ENCODE measurements around the gene ZNRF1. TPM values are rescaled to one million over a fixed set of nuclear protein-coding genes. Genes with fewer than 3 reads are reported as not detected.
"Not testable (repeated sequence)": the region's sequence is repeated elsewhere in the genome, so short reads cannot be mapped to it uniquely, and the experiment has no call there.

ZNRF1 gene
- total and polyA plus RNA-seq, 5 donors from 2014 or later = 3.2 to 15.1 (median 6.2) TPM

DNA sequence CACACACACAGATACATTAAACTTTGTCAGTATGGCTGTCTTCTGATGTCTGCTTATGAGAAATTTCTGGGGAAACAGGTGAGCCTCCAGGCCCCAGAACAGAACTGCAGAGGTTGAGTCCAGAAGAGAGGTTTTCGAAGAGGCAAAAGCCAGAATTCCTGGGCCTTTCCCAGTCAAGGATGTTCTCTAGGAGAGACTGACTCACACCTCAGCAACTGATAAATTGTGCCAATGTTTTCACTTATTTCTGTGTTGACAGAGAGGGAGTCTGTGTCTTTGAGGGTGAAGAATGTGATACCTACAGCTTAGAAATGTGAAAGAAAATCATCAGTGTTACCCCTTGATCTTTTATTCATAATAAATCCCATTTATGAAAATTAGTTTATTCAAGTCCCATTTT, 87.5 kb downstream of the ZNRF1 start:
- Histone ChIP-seq H3K4me3 (ENCODE audit: low read depth, low read length) (no peak overlapping the region), H3K27me3 (ENCODE audit: control insufficient read depth, insufficient read depth, low read length) (no peaks in the 10 kb centered on the region), H3K9me3 (ENCODE audit: control insufficient read depth in 2 of 2, low read length in 2 of 2) (no peaks in the 10 kb centered on the region), H3K36me3 (ENCODE audit: control insufficient read depth, insufficient read depth, low read length) (peaks cover 2% of the 10 kb centered on the region), H3K27ac (ENCODE audit: insufficient read depth, low read length, poor library complexity, severe bottlenecking) (no peak overlapping the region), H3K4me1 (ENCODE audit: control insufficient read depth, insufficient read depth, low read length, poor library complexity, severe bottlenecking) (no peaks in the 10 kb centered on the region)
- no peaks in the 10 kb centered on the region for H3K9me3 Mint-ChIP-seq
- DNase-seq = no peak
- H3K36me3 Mint-ChIP-seq = no peaks in the 10 kb centered on the region
- H3K27me3 Mint-ChIP-seq = no peaks in the 10 kb centered on the region
- peak overlapping the region in 2 of 3 donors; percentile 13 to 43 for H3K27ac Mint-ChIP-seq
- H3K4me3 Mint-ChIP-seq = no peak overlapping the region
- ATAC-seq (ENCODE audit: low read depth in 2 of 2) = no peak
- peaks cover 10 to 52% (median 15%) of the 10 kb centered on the region in 4 donors for H3K4me1 Mint-ChIP-seq

DNA sequence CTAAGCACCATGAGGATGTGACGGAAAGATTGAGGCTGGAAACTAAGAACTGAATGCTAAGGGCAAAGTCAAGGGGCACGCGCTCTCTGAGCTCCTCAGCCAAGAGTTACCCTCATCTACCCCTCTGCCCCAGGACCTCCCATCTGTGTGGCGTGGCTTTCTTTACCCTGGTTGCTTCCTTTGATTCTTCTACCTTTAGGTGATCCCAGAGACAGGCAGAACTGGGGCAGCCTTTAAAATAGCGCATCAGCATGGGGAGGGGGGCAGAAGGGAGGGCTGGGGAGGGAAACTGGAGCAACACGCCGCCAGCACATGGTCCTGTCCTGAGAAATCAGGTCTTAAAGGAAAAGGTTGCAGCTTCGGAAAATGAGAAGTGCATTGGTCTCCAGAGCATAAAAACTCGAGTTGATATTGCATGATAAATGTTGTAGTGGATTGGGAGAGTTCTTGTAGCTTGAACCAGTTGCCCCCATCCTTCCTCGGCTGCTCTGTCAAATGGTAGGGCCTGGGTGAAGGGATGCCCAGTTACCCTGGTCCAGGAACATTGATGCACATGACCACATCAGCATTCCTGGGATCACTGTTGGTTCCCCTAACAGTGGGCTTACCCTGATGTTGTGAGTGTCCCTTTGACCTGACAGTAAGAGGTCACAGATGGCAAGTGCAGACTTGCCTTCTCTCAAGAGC, 88.0 kb downstream of the ZNRF1 start:
- no peak for DNase-seq
- H3K27ac Mint-ChIP-seq = peak overlapping the region in 1 of 3 donors; percentile 38
- no peak overlapping the region for H3K27ac ChIP-seq (ENCODE audit: insufficient read depth, low read length, poor library complexity, severe bottlenecking)
- H3K9me3 Mint-ChIP-seq = no peaks in the 10 kb centered on the region
- no peaks in the 10 kb centered on the region for H3K9me3 ChIP-seq (ENCODE audit: control insufficient read depth in 2 of 2, low read length in 2 of 2)
- H3K4me1 ChIP-seq (ENCODE audit: control insufficient read depth, insufficient read depth, low read length, poor library complexity, severe bottlenecking) = no peaks in the 10 kb centered on the region
- H3K4me3 ChIP-seq (ENCODE audit: low read depth, low read length) = no peak overlapping the region
- no peak overlapping the region for H3K4me3 Mint-ChIP-seq
- no peak for ATAC-seq (ENCODE audit: low read depth in 2 of 2)
- H3K36me3 Mint-ChIP-seq = no peaks in the 10 kb centered on the region
- H3K36me3 ChIP-seq (ENCODE audit: control insufficient read depth, insufficient read depth, low read length) = peaks cover 2% of the 10 kb centered on the region
- no peaks in the 10 kb centered on the region for H3K27me3 ChIP-seq (ENCODE audit: control insufficient read depth, insufficient read depth, low read length)
- H3K27me3 Mint-ChIP-seq = no peaks in the 10 kb centered on the region
- peaks cover 7 to 52% (median 13%) of the 10 kb centered on the region in 4 donors for H3K4me1 Mint-ChIP-seq

DNA sequence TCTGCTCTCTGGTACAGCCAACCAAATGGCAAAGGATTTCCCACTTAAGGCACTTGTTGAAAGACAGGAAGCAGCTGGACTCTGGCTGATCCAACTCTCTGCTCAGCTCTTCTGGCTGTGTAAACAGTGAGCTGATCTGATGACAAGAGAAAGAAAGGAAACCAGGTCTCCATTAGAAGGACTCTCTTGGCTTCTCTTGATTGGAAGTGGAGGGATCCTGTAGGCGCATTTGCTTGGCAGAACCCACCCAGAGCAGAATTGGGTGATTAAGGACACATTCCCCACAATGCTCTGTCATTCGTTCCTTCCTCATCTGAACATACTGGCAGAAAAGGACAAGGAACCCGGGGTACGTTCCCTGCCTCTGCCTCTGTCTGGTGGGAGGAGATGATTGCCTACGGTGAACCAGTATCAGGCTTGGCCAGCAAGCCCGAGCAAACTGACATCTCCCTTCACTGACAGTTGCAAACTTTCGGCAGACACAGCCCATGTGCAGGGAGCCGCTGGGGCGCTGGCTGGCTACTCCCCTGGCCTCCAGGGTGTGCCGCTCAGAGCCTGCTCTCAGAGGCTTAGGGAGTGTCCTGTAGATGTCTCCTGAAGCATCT, 88.7 kb downstream of the ZNRF1 start:
- no peaks in the 10 kb centered on the region for H3K9me3 ChIP-seq (ENCODE audit: control insufficient read depth in 2 of 2, low read length in 2 of 2)
- H3K4me1 ChIP-seq (ENCODE audit: control insufficient read depth, insufficient read depth, low read length, poor library complexity, severe bottlenecking) = no peaks in the 10 kb centered on the region
- no peaks in the 10 kb centered on the region for H3K9me3 Mint-ChIP-seq
- no peak overlapping the region for H3K27ac ChIP-seq (ENCODE audit: insufficient read depth, low read length, poor library complexity, severe bottlenecking)
- ATAC-seq (ENCODE audit: low read depth in 2 of 2) (no peak), DNase-seq (no peak)
- H3K4me3 ChIP-seq (ENCODE audit: low read depth, low read length) = no peak overlapping the region
- no peaks in the 10 kb centered on the region for H3K36me3 Mint-ChIP-seq
- no peak overlapping the region for H3K4me3 Mint-ChIP-seq
- H3K27me3 ChIP-seq (ENCODE audit: control insufficient read depth, insufficient read depth, low read length) = no peaks in the 10 kb centered on the region
- peak overlapping the region in 1 of 3 donors; percentile 38 for H3K27ac Mint-ChIP-seq
- peaks cover 7 to 52% (median 13%) of the 10 kb centered on the region in 4 donors for H3K4me1 Mint-ChIP-seq
- no peaks in the 10 kb centered on the region for H3K27me3 Mint-ChIP-seq
- peaks cover 2% of the 10 kb centered on the region for H3K36me3 ChIP-seq (ENCODE audit: control insufficient read depth, insufficient read depth, low read length)

DNA sequence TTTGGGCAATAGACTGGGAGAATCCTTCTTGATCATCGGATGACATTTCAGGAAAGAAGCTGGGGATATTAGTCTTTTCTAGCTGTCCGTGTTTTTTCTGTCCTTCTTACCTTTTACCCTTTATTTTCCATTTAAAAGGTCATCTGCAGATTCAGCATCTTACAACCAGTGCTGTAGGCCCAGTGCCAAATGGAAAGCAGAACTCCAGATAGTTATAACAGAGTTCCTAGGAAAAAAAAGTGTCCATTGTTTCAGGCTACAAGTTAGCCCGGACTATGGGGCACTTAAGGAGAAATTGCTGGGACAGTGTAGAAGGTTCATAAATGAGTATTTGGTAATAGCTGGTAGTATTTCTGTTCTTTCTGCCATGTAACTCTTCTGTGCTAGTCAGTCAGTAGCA, 89.4 kb downstream of the ZNRF1 start:
- Mint-ChIP-seq H3K36me3 (no peaks in the 10 kb centered on the region), H3K4me3 (no peak overlapping the region), H3K9me3 (no peaks in the 10 kb centered on the region), H3K27me3 (no peaks in the 10 kb centered on the region), H3K27ac (peak overlapping the region in 2 of 3 donors; percentile 26 to 35), H3K4me1 (peaks cover 7 to 48% (median 12%) of the 10 kb centered on the region in 4 donors)
- no peak for DNase-seq
- peaks cover 2% of the 10 kb centered on the region for H3K36me3 ChIP-seq (ENCODE audit: control insufficient read depth, insufficient read depth, low read length)
- ATAC-seq (ENCODE audit: low read depth in 2 of 2) = no peak
- no peaks in the 10 kb centered on the region for H3K4me1 ChIP-seq (ENCODE audit: control insufficient read depth, insufficient read depth, low read length, poor library complexity, severe bottlenecking)
- no peak overlapping the region for H3K4me3 ChIP-seq (ENCODE audit: low read depth, low read length)
- no peaks in the 10 kb centered on the region for H3K9me3 ChIP-seq (ENCODE audit: control insufficient read depth in 2 of 2, low read length in 2 of 2)
- H3K27me3 ChIP-seq (ENCODE audit: control insufficient read depth, insufficient read depth, low read length) = no peaks in the 10 kb centered on the region
- no peak overlapping the region for H3K27ac ChIP-seq (ENCODE audit: insufficient read depth, low read length, poor library complexity, severe bottlenecking)

DNA sequence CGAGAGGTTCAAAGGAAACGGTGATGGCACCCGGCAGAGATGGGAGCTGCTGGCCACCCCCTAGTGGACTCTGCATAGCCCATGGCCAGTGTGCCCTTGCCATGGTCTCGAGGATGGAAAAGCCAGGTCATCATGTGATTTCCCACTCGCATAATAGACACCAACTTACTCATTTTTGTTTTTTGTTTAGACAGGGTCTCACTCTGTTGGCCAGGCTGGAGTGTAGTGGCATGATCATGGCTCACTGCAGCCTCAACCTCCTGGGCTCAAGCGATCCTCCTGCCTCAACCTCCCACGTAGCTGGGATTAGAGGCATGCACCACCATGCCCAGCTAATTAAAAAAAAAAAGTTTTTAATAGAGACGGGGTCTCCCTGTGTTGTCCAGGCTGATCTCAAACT, 90.1 kb downstream of the ZNRF1 start:
- Mint-ChIP-seq H3K9me3 (no peaks in the 10 kb centered on the region), H3K27ac (no peak overlapping the region), H3K4me1 (peaks cover 7 to 42% (median 12%) of the 10 kb centered on the region in 4 donors), H3K4me3 (no peak overlapping the region), H3K27me3 (no peaks in the 10 kb centered on the region), H3K36me3 (no peaks in the 10 kb centered on the region)
- ATAC-seq (ENCODE audit: low read depth in 2 of 2) (no peak), DNase-seq (no peak)
- no peaks in the 10 kb centered on the region for H3K9me3 ChIP-seq (ENCODE audit: control insufficient read depth in 2 of 2, low read length in 2 of 2)
- no peak overlapping the region for H3K4me3 ChIP-seq (ENCODE audit: low read depth, low read length)
- H3K27ac ChIP-seq (ENCODE audit: insufficient read depth, low read length, poor library complexity, severe bottlenecking) = no peak overlapping the region
- H3K4me1 ChIP-seq (ENCODE audit: control insufficient read depth, insufficient read depth, low read length, poor library complexity, severe bottlenecking) = no peaks in the 10 kb centered on the region
- no peaks in the 10 kb centered on the region for H3K27me3 ChIP-seq (ENCODE audit: control insufficient read depth, insufficient read depth, low read length)
- H3K36me3 ChIP-seq (ENCODE audit: control insufficient read depth, insufficient read depth, low read length) = peaks cover 2% of the 10 kb centered on the region

DNA sequence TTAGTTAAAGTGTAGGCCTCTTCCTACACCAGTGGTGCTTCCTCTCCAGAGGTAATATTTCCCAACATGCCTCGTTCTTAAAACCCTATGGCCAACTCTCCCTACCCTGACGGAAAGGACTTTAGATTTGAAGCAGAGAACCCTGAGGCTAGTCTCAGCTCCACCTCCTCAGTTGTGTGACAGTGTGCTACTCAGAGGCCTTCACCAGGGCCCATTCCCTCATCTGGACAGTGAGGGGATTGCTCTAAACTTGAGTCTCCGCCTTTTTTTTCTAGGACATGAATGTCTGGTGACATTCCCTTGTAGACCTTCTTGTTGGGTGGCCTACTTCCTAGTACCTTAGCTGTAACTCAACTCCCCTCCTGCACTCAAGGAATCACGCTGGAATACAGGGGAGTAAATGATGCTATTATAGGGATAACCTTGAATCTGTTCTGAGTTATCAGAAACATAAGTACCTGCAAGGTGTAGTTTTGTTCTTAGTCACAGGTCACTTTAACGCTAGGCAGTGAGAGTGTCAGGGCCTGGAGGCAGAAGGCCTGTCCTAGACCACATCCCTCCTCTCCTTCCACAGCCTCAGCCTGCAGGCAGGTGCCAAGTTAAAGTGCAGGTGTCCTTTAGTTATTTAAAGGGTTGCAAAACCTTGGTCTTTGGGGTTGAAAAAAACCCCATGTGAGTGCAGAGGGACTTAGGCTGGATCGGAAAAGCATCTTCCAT, 90.8 kb downstream of the ZNRF1 start:
- peak overlapping the region in 2 of 3 donors; percentile 79 to 80 for H3K27ac Mint-ChIP-seq

DNA sequence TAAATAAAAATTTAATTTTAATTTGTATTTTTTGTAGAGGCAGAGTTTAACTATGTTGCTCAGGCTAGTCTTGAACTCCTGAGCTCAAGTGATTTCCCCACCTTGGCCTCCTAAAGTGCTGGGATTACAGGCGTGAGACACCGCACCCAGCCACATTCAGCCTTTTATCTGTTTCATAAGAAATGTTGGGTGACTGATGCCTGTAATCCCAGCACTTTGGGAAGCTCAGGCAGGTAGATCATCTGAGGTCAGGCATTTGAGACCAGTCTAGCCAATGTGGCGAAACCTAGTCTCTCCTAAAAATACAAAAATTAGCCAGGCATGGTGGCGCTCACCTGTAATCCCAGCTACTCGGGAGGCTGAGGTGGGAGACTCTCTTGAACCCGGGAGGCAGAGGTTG, 92.1 kb downstream of the ZNRF1 start:
- H3K4me3 Mint-ChIP-seq; H3K9me3 ChIP-seq (ENCODE audit: control insufficient read depth in 2 of 2, low read length in 2 of 2); DNase-seq; H3K27ac Mint-ChIP-seq; H3K9me3 Mint-ChIP-seq; H3K27me3 Mint-ChIP-seq; H3K27me3 ChIP-seq (ENCODE audit: control insufficient read depth, insufficient read depth, low read length); H3K4me3 ChIP-seq (ENCODE audit: low read depth, low read length); H3K36me3 ChIP-seq (ENCODE audit: control insufficient read depth, insufficient read depth, low read length); H3K4me1 ChIP-seq (ENCODE audit: control insufficient read depth, insufficient read depth, low read length, poor library complexity, severe bottlenecking); ATAC-seq (ENCODE audit: low read depth in 2 of 2); H3K27ac ChIP-seq (ENCODE audit: insufficient read depth, low read length, poor library complexity, severe bottlenecking); H3K36me3 Mint-ChIP-seq: not testable (repeated sequence)
- H3K4me1 Mint-ChIP-seq = peaks cover 7 to 23% (median 7%) of the 10 kb centered on the region in 4 donors

More for the DNA sequence above, 90.8 kb downstream of the ZNRF1 start:
- DNase-seq (no peak), ATAC-seq (ENCODE audit: low read depth in 2 of 2) (no peak)
- H3K36me3 Mint-ChIP-seq = no peaks in the 10 kb centered on the region
- no peak overlapping the region for H3K4me3 ChIP-seq (ENCODE audit: low read depth, low read length)
- no peak overlapping the region for H3K27ac ChIP-seq (ENCODE audit: insufficient read depth, low read length, poor library complexity, severe bottlenecking)
- H3K36me3 ChIP-seq (ENCODE audit: control insufficient read depth, insufficient read depth, low read length) = no peaks in the 10 kb centered on the region
- no peaks in the 10 kb centered on the region for H3K4me1 ChIP-seq (ENCODE audit: control insufficient read depth, insufficient read depth, low read length, poor library complexity, severe bottlenecking)
- H3K27me3 ChIP-seq (ENCODE audit: control insufficient read depth, insufficient read depth, low read length) = no peaks in the 10 kb centered on the region
- no peaks in the 10 kb centered on the region for H3K9me3 Mint-ChIP-seq
- H3K9me3 ChIP-seq (ENCODE audit: control insufficient read depth in 2 of 2, low read length in 2 of 2) = no peaks in the 10 kb centered on the region
- H3K4me3 Mint-ChIP-seq = no peak overlapping the region
- H3K4me1 Mint-ChIP-seq = peaks cover 7 to 35% (median 10%) of the 10 kb centered on the region in 4 donors
- H3K27me3 Mint-ChIP-seq = no peaks in the 10 kb centered on the region

Measured in CD4-positive, CD25-positive, alpha-beta regulatory T cell (primary cell).